ENCODE measurements around the gene CX3CR1. TPM values are rescaled to one million over a fixed set of nuclear protein-coding genes. Genes with fewer than 3 reads are reported as not detected.

The CX3CR1 gene
- total RNA-seq, 2 donors from 2014 or later: 2.7 to 3.4 TPM

DNA sequence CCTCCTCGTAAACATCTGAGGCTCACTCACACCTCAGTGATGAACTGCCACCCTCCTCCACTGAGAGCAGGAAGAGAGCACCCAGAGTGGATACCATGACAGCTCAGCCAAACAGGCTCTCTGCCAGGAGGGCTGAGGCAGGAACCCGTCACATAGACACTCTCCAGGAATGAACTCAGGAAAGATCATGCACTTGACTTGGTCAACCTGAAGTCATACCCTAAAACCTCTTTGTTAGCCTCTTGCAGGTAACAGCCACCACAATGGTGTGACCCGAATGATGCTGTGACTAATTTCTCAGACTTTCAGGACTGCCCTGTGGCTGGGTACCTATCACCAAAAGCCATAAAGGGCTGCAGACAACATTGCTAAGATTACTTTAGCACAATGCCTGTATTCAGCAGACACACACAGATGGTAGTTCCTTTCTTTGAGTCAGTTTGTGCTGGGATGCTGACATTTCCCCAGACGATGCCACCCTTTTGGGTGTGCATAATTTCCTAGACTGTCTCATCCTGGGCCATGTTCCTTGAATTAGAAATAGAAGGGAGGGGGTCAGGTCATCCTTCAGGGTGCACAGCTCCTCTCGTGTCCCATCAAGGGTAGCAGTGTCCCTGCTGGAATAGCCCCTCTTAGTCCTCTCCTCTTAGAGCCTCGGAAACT is 30.3 kb downstream of the CX3CR1 start:
- intact Hi-C loops (cut with DNase I): no loop called here
- no peak overlapping the region for H3K4me3 ChIP-seq
- no peaks in the 10 kb centered on the region for H3K27me3 ChIP-seq (replicated peaks; ENCODE audit: insufficient read depth)
- H3K27ac ChIP-seq: no peak overlapping the region
- TF ChIP-seq, protein P1, sequence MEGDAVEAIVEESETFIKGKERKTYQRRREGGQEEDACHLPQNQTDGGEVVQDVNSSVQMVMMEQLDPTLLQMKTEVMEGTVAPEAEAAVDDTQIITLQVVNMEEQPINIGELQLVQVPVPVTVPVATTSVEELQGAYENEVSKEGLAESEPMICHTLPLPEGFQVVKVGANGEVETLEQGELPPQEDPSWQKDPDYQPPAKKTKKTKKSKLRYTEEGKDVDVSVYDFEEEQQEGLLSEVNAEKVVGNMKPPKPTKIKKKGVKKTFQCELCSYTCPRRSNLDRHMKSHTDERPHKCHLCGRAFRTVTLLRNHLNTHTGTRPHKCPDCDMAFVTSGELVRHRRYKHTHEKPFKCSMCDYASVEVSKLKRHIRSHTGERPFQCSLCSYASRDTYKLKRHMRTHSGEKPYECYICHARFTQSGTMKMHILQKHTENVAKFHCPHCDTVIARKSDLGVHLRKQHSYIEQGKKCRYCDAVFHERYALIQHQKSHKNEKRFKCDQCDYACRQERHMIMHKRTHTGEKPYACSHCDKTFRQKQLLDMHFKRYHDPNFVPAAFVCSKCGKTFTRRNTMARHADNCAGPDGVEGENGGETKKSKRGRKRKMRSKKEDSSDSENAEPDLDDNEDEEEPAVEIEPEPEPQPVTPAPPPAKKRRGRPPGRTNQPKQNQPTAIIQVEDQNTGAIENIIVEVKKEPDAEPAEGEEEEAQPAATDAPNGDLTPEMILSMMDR (IDR thresholded peaks at IDR 0.05): no peak
- TF ChIP-seq POLR2AphosphoS5 (IDR thresholded peaks at IDR 0.05) (no peak), POLR2A (IDR thresholded peaks at IDR 0.05) (no peak)
- DNase-seq (ENCODE audit: low spot score): no peak
- no peaks in the 10 kb centered on the region for H3K36me3 ChIP-seq
- H3K9me3 ChIP-seq: no peaks in the 10 kb centered on the region
- WGBS: 63% methylated on average over 6 of the region's 6 CpGs
- no peaks in the 10 kb centered on the region for H3K4me1 ChIP-seq (replicated peaks)

DNA sequence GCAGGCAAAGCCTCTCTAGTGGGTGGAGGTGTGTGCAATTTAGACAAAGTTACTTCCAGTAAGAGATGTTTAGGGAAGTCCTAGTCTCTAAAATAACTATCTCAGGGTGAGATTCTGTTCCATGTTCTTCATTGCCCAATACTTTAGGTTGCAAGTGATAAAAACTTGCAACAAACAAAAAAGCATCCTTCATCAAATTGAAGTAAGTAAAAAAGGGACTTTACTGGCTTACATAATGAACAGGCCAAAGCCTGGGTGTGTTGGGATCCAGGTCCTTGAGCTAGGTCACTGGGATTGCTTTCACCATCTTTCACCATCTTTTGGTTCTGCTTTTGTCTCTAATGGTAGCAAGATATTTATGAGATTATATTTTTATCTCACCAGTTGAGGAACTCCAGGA is 38.3 kb downstream of the CX3CR1 start:
- intact Hi-C loops (cut with DNase I): no loop called here
- H3K27ac ChIP-seq: no peak overlapping the region
- H3K9me3 ChIP-seq: no peaks in the 10 kb centered on the region
- H3K4me1 ChIP-seq (replicated peaks): no peaks in the 10 kb centered on the region
- TF ChIP-seq POLR2AphosphoS5 (IDR thresholded peaks at IDR 0.05) (no peak), POLR2A (IDR thresholded peaks at IDR 0.05) (no peak)
- TF ChIP-seq, protein P1 (IDR thresholded peaks at IDR 0.05): no peak
- DNase-seq (ENCODE audit: low spot score): no peak
- no peaks in the 10 kb centered on the region for H3K36me3 ChIP-seq
- peaks cover 3% of the 10 kb centered on the region for H3K27me3 ChIP-seq (replicated peaks; ENCODE audit: insufficient read depth)
- no peak overlapping the region for H3K4me3 ChIP-seq

DNA sequence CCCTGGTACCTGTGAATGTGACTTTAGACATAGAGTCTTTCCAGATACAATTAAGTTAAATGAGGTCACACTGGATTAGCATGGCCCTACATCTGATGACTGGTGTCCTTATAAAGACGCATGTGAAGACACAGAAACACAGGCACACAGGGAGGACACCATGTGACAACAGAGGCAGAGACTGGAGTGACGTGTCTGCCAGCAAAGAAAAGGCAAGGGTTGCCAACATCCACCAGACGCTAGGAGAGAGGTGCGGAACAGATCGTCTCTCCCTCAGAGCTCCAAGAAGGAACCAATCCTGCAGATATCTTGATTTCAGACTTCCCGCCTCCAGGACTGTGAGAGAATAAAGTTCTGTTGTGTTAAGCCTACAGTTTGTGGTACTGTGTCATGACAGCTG is 42.8 kb downstream of the CX3CR1 start:
- Histone ChIP-seq H3K27me3 (replicated peaks; ENCODE audit: insufficient read depth) (peaks cover 3% of the 10 kb centered on the region), H3K4me1 (replicated peaks) (no peaks in the 10 kb centered on the region), H3K4me3 (no peak overlapping the region), H3K9me3 (no peaks in the 10 kb centered on the region), H3K36me3 (no peaks in the 10 kb centered on the region), H3K27ac (no peak overlapping the region)
- TF ChIP-seq POLR2A (IDR thresholded peaks at IDR 0.05) (no peak), POLR2AphosphoS5 (IDR thresholded peaks at IDR 0.05) (no peak)
- TF ChIP-seq, protein P1 (IDR thresholded peaks at IDR 0.05): no peak
- intact Hi-C loops (cut with DNase I): no loop called here
- WGBS: 56% methylated on average over 6 of the region's 6 CpGs
- DNase-seq (ENCODE audit: low spot score): no peak

DNA sequence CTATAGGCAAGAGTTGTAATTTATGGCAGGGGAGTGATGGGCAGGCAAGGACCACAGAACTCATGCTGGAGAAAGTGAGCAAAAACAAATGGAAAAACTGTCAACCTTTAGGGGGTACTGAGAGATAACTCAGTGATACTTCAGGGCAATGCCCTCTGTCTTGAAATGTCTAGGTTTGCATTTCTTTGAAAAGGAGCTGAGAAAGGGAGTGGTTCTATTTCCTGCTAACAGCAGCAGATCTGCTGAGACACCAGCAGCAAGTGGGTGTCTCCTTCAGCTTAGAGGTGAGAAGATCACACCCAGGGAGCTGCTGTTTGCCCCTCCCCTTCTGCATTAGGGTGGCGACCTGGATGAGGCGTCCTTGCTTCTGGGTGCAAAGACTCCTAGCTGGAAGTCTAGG is 45.2 kb downstream of the CX3CR1 start:
- Histone ChIP-seq H3K36me3 (no peaks in the 10 kb centered on the region), H3K4me1 (replicated peaks) (no peaks in the 10 kb centered on the region), H3K27me3 (replicated peaks; ENCODE audit: insufficient read depth) (peaks cover 3% of the 10 kb centered on the region), H3K4me3 (no peak overlapping the region), H3K9me3 (no peaks in the 10 kb centered on the region), H3K27ac (no peak overlapping the region)
- no peak for DNase-seq (ENCODE audit: low spot score)
- intact Hi-C loops (cut with DNase I): no loop called here
- TF ChIP-seq, protein P1 (IDR thresholded peaks at IDR 0.05): no peak
- TF ChIP-seq POLR2A (IDR thresholded peaks at IDR 0.05) (no peak), POLR2AphosphoS5 (IDR thresholded peaks at IDR 0.05) (no peak)
- WGBS: 42% methylated on average over 2 of the region's 2 CpGs

DNA sequence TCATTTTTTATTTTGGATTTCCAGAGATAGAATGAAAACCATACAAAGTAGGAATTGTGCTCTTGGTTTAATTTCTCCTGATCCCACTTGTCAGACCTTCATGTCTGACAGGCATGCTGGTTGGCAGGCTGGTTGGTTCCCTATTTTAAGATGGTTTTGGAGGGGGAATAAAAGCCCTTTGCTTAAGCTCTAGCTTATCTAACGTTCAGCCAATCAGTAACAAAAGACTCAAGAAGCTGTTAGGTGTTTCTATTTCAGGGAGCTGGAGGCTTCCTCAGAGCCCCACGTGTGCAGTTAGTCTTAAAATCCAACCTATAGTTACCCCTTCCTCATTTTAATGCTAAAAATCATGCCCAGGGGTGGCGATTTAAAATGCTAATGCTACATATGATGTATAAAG is 47.0 kb downstream of the CX3CR1 start:
- Histone ChIP-seq H3K27ac (no peak overlapping the region), H3K27me3 (replicated peaks; ENCODE audit: insufficient read depth) (peaks cover 3% of the 10 kb centered on the region), H3K4me1 (replicated peaks) (no peaks in the 10 kb centered on the region), H3K9me3 (no peaks in the 10 kb centered on the region), H3K4me3 (no peak overlapping the region), H3K36me3 (no peaks in the 10 kb centered on the region)
- DNase-seq (ENCODE audit: low spot score): no peak
- TF ChIP-seq POLR2A (IDR thresholded peaks at IDR 0.05) (no peak), POLR2AphosphoS5 (IDR thresholded peaks at IDR 0.05) (no peak)
- TF ChIP-seq, protein P1 (IDR thresholded peaks at IDR 0.05): no peak
- WGBS: 33% methylated on average over 3 of the region's 3 CpGs
- intact Hi-C loops (cut with DNase I): no loop called here

Measured in prostate gland (tissue), 2 donors.